ENCODE measurements around the gene RNF220. TPM values are rescaled to one million over a fixed set of nuclear protein-coding genes. Genes with fewer than 3 reads are reported as not detected.

The RNF220 gene
- total and polyA plus RNA-seq, 2 of the 13 experiments (the other 11 are each of a cell fraction or from before 2014, with no cell fraction given): 48.2 to 72.1 TPM

GRCh38 chr1:44631647-44632539 lies 226.8 kb downstream of the RNF220 start (continued):
- TF ChIP-seq ZNF629 (CRISPR knock-in tag; conservative IDR thresholded peaks at IDR 0.05) (peak; percentile 49; the same call in 1 of the 2 replicates), HES4 (CRISPR knock-in tag; IDR thresholded peaks at IDR 0.05; ENCODE audit: borderline replicate concordance) (peak; percentile 54), RBM39 (IDR thresholded peaks at IDR 0.05; ENCODE audit: low read depth, low read length, poor library complexity, severe bottlenecking) (peak; percentile 75), ZNF530 (CRISPR knock-in tag; IDR thresholded peaks at IDR 0.05; ENCODE audit: low read depth) (no peak), NR0B2 (CRISPR knock-in tag; IDR thresholded peaks at IDR 0.05) (no peak; the same call in 1 of the 2 replicates), PPARG (CRISPR knock-in tag; conservative IDR thresholded peaks at IDR 0.05) (0 out of 2 replicates have a peak, but pooled peaks have one; percentile 59), ZNF136 (CRISPR knock-in tag; IDR thresholded peaks at IDR 0.05; ENCODE audit: low read depth) (no peak), ESRRA (CRISPR knock-in tag; IDR thresholded peaks at IDR 0.05; ENCODE audit: low read depth) (0 out of 2 replicates have a peak, but pooled peaks have one; percentile 51), TBX3 (IDR thresholded peaks at IDR 0.05; ENCODE audit: borderline replicate concordance) (0 out of 2 replicates have a peak, but pooled peaks have one; percentile 14), SPEN (CRISPR knock-in tag; IDR thresholded peaks at IDR 0.05; ENCODE audit: low read depth) (peak; percentile 98), ZNF850 (CRISPR knock-in tag; conservative IDR thresholded peaks at IDR 0.05) (no peak), LBX2 (CRISPR knock-in tag; IDR thresholded peaks at IDR 0.05; ENCODE audit: borderline replicate concordance) (no peak), TFDP2 (CRISPR knock-in tag; IDR thresholded peaks at IDR 0.05) (peak; percentile 56; the same call in 1 of the 2 replicates), ZNF572 (CRISPR knock-in tag; IDR thresholded peaks at IDR 0.05) (no peak), MTA3 (CRISPR knock-in tag; IDR thresholded peaks at IDR 0.05) (no peak), TBL1XR1 (IDR thresholded peaks at IDR 0.05; ENCODE audit: borderline replicate concordance, low read length, partially characterized antibody) (peak; percentile 65), ZBTB49 (CRISPR knock-in tag; IDR thresholded peaks at IDR 0.05; ENCODE audit: borderline replicate concordance) (no peak), TFAP4 (IDR thresholded peaks at IDR 0.05; ENCODE audit: borderline replicate concordance, low read depth) (no peak)
